H1 (cell line): ENCODE data around the gene B3GAT1. TPM values are rescaled to one million over a fixed set of nuclear protein-coding genes. Genes with fewer than 3 reads are reported as not detected.

Experiments used
- CBX8 ChIP-seq: fragments of 300-800, 300-1000 bp; sonication (generic); IDR thresholded peaks from 2 replicates; pipeline ENCODE4 v1.7.1; 2016; ENCODE audit warnings: low read depth, low read length, borderline replicate concordance
- SUZ12 ChIP-seq: fragments of 200-600 bp; sonication (generic); IDR thresholded peaks from 2 replicates; pipeline ENCODE4 v1.6.1; 2012; ENCODE audit warnings: mild to moderate bottlenecking, inconsistent platforms, low read length, moderate library complexity, mixed read lengths
- polyA plus RNA-seq, 7 experiments: library from polyadenylated mRNA; depleted of rRNA in 3 of 7; stranded (reverse) in 5 of 7; unstranded in 2 of 7; fragments of >200 nt in 5 of 7; fragments of 200-250 nt in 2 of 7; gene quantifications; 1 replicate in 5 of 7; 2 replicates in 1 of 7; 4 replicates in 1 of 7; pipeline versions ENCODE4 v1.2.1 to v1.2.3, GENCODE V29; 2011 to 2013; ENCODE audit warnings: missing spikeins in 2 of 7, mixed read lengths in 2 of 7
- total RNA-seq: library from RNA; stranded (reverse); fragmentation: NEBNext Ultra II Directional; extraction: Animal tissue kit (Norgen Biotek cat#: 25700); gene quantifications from 2 replicates; pipeline ENCODE4 v1.2.1, GENCODE V29; 2021

B3GAT1 gene
- total and polyA plus RNA-seq, 2 of the 8 experiments (the other 6 are each of a cell fraction or from before 2014, with no cell fraction given), result 19.7 to 32.4 TPM

- TF ChIP-seq SUZ12 (no peak), CBX8 (no peak)
Observed at GRCh38 chr11:134436781-134437180, 24.7 kb upstream of the B3GAT1 start (continued).
